ENCODE measurements around the gene CFAP410. TPM values are rescaled to one million over a fixed set of nuclear protein-coding genes. Genes with fewer than 3 reads are reported as not detected.

CFAP410 gene
- total RNA-seq, 4 donors from 2014 or later = 23.8 to 44.8 (median 26.0) TPM

DNA sequence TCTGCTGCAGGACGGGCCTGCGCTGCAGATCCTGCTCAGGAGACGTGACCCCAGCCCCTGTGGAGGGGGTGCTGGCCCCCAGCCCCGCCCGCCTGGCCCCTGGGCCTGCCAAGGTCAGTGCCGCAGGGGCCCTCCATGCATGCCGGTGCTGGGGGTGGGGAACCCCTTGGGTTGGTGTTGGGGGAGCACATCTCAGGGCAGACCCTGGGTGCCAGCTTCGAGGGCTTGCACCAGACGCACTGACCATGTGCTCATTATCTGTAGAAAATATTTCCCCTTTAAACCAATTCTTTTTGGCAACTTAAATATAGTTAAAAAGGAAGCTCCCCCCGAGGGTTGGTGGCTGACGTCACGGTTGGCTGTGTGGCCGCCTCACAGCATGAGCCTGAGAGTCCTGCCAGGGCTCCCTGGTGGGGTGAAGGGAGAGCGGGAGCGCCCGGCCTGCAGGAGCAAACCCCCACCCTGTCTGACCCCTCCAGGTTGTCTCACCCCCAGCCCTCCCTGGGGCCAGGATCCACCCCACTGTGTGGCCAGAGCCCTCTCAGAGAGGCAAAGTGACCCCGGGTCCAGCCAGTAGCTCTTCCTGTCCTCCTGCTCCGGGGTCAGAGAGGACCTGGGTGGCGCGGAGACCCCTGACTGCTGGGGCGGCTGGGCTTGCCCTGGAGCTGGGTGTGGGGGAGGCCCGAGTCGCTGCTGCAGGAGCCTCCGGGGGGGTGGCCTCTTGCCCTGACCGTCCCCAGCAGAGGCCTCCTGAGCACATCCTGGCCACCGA lies 44.6 kb downstream of the CFAP410 start:
- H3K4me1 ChIP-seq = peaks cover 0 to 10% of the 10 kb centered on the region in 2 donors
- H3K27me3 ChIP-seq = no peaks in the 10 kb centered on the region
- H3K4me3 ChIP-seq = no peak overlapping the region
- H3K27ac ChIP-seq = no peak overlapping the region
- intact Hi-C loops (cut with DNase I; ENCODE audit: low total_unique reads) = no loop called here
- DNase-seq = peak; percentile 66 to 78
- TF ChIP-seq POLR2A (IDR thresholded peaks at IDR 0.05) = no peak
- TF ChIP-seq, protein P1, sequence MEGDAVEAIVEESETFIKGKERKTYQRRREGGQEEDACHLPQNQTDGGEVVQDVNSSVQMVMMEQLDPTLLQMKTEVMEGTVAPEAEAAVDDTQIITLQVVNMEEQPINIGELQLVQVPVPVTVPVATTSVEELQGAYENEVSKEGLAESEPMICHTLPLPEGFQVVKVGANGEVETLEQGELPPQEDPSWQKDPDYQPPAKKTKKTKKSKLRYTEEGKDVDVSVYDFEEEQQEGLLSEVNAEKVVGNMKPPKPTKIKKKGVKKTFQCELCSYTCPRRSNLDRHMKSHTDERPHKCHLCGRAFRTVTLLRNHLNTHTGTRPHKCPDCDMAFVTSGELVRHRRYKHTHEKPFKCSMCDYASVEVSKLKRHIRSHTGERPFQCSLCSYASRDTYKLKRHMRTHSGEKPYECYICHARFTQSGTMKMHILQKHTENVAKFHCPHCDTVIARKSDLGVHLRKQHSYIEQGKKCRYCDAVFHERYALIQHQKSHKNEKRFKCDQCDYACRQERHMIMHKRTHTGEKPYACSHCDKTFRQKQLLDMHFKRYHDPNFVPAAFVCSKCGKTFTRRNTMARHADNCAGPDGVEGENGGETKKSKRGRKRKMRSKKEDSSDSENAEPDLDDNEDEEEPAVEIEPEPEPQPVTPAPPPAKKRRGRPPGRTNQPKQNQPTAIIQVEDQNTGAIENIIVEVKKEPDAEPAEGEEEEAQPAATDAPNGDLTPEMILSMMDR (IDR thresholded peaks at IDR 0.05) = no peak
- no peaks in the 10 kb centered on the region for H3K36me3 ChIP-seq
- H3K9me3 ChIP-seq = no peaks in the 10 kb centered on the region

DNA sequence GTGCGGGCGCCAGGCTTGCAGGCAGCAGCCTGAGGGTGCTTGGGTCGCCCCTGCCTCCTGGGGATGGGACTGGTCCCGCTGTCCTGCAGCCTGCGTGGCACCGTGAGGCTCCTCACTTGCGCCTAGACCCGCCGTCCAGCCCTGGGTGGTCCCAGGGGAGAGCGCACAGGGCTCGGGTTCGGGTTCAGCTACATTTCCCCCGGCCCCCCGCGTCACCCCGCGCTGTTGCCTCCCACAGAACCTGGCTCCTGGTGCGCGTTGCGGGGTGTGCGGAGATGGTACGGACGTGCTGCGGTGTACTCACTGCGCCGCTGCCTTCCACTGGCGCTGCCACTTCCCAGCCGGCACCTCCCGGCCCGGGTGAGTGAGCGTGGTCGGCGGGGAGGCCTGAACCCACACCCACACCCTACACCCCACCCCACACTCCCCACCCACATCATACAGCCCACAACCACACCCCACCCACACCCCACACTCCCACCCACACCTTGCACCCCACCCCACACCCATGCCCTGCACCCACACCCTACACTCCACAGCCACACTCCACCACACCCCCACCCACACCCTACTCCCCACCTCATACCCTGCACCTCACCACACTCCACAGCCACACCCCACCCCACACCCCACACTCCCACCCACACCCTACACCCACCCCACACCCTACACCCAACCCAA lies 45.5 kb downstream of the CFAP410 start:
- intact Hi-C loops (cut with DNase I; ENCODE audit: low total_unique reads) = no loop called here
- Histone ChIP-seq H3K9me3 (no peaks in the 10 kb centered on the region), H3K36me3 (no peaks in the 10 kb centered on the region), H3K27me3 (no peaks in the 10 kb centered on the region), H3K27ac (no peak overlapping the region), H3K4me3 (no peak overlapping the region), H3K4me1 (peaks cover 0 to 6% of the 10 kb centered on the region in 2 donors)
- TF ChIP-seq POLR2A (IDR thresholded peaks at IDR 0.05) = no peak
- TF ChIP-seq, protein P1 (IDR thresholded peaks at IDR 0.05) = no peak
- DNase-seq = no peak

DNA sequence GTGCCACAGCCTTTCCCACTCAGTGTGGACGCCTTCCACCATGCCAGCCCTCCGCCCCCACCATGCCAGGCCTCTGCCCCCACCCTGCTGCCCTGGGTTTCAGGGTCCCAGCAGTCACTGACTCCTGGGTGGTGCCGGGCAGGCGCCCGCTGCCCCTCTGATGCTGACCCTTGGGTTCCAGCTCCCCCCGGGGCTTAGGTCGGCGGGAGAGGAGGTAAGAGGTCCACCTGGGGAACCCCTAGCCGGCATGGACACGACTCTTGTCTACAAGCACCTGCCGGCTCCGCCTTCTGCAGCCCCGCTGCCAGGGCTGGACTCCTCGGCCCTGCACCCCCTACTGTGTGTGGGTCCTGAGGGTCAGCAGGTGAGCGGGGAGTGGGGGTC lies 46.4 kb downstream of the CFAP410 start:
- H3K36me3 ChIP-seq = no peaks in the 10 kb centered on the region
- H3K27me3 ChIP-seq = no peaks in the 10 kb centered on the region
- no peak for TF ChIP-seq POLR2A (IDR thresholded peaks at IDR 0.05)
- TF ChIP-seq, protein P1 (IDR thresholded peaks at IDR 0.05) = no peak
- no peaks in the 10 kb centered on the region for H3K9me3 ChIP-seq
- no peak overlapping the region for H3K27ac ChIP-seq
- DNase-seq = no peak
- intact Hi-C loops (cut with DNase I; ENCODE audit: low total_unique reads) = no loop called here
- peaks cover 0 to 6% of the 10 kb centered on the region in 2 donors for H3K4me1 ChIP-seq
- no peak overlapping the region for H3K4me3 ChIP-seq

DNA sequence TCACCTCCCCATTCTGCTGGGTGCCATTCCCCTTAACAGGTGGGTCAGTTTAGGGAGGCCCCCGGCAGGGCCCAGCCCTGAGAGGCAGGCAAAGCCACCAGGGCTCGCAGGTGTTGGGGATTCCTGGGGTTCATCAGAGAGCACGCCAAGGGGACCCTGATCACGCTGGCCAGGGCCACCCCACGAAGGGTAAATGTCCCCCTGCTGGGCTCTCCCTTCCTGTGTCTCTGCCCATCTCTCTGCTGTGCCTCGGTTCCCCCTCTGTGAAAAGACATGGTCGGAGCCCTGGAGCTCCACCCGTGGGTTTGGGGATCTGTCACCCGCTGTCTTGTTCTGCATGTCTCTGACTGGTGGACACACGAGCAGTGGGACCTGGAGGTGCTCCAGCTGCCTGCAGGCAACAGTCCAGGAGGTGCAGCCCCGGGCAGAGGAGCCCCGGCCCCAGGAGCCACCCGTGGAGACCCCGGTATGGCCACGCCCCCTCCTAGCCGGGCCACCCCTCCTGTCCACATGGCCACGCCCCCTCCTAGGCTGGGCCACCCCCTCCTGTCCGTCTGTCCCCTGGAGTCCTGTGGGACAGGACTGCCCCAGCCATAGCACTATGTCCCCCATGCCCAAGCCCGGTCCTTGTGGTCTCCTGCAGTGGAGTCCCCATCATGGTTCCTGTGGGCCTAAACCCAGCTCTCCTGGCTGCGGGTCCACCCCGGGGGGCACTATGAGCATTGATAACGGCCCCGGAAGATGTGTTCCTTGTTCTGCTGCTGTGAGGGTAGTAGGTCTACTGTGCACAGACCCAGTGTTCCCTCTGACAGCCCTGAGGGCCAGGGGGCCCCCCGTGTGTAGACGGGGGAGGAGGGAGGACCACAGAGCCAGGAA lies 47.0 kb downstream of the CFAP410 start:
- no peak for DNase-seq

More for the DNA sequence above, 47.0 kb downstream of the CFAP410 start:
- TF ChIP-seq POLR2A (IDR thresholded peaks at IDR 0.05) = no peak
- TF ChIP-seq, protein P1 (IDR thresholded peaks at IDR 0.05) = no peak
- Histone ChIP-seq H3K27ac (no peak overlapping the region), H3K4me1 (peaks cover 0 to 6% of the 10 kb centered on the region in 2 donors), H3K9me3 (no peaks in the 10 kb centered on the region), H3K27me3 (no peaks in the 10 kb centered on the region), H3K36me3 (no peaks in the 10 kb centered on the region), H3K4me3 (no peak overlapping the region)
- intact Hi-C loops (cut with DNase I; ENCODE audit: low total_unique reads) = no loop called here

Measured in uterus (tissue), 4 donors.